Smooth muscle cell (in vitro differentiated cells): ENCODE data around the gene CDKAL1. TPM values are rescaled to one million over a fixed set of nuclear protein-coding genes. Genes with fewer than 3 reads are reported as not detected.

ENCODE experiments used
- DNase-seq: peaks from one replicate; lab custom pipeline; 2025; ENCODE audit not compliant: unreplicated experiment; lab: John Stamatoyannopoulos, UW
- H2AFZ ChIP-seq: fragments of 200-600 bp; sonication (generic); 2 replicates; pipeline ENCODE4 v1.6.0; 2016; ENCODE audit warnings: antibody characterized with exemption, low read depth, mild to moderate bottlenecking
- H3F3A ChIP-seq: fragments of 200-600 bp; sonication (generic); 2 replicates; pipeline ENCODE4 v1.6.0; 2017; ENCODE audit warnings: antibody characterized with exemption, low read depth
- H3K27ac ChIP-seq: fragments of 200-600 bp; sonication (generic); 2 replicates; pipeline ENCODE4 v1.5.1; 2016; ENCODE audit warnings: low read depth, mild to moderate bottlenecking
- H3K27me3 ChIP-seq: fragments of 200-600 bp; sonication (generic); 2 replicates; pipeline ENCODE4 v1.6.1; 2016; ENCODE audit warnings: low read depth, mild to moderate bottlenecking
- H3K36me3 ChIP-seq: fragments of 200-600 bp; sonication (generic); 2 replicates; pipeline ENCODE4 v1.5.1; 2016; ENCODE audit warnings: low read depth
- H3K4me1 ChIP-seq: fragments of 200-600 bp; sonication (generic); 2 replicates; pipeline ENCODE4 v1.5.1; 2016; ENCODE audit warnings: low read depth
- H3K4me2 ChIP-seq: fragments of 200-600 bp; sonication (generic); 2 replicates; pipeline ENCODE4 v1.6.0; 2016; ENCODE audit warnings: mild to moderate bottlenecking
- H3K4me3 ChIP-seq: fragments of 200-600 bp; sonication (generic); 2 replicates; pipeline ENCODE4 v1.5.1; 2016; ENCODE audit warnings: mild to moderate bottlenecking
- H3K79me2 ChIP-seq: fragments of 200-600 bp; sonication (generic); 2 replicates; pipeline ENCODE4 v1.6.0; 2016; ENCODE audit warnings: low read depth, mild to moderate bottlenecking
- H3K9ac ChIP-seq: fragments of 200-600 bp; sonication (generic); 2 replicates; pipeline ENCODE4 v1.6.0; 2016; ENCODE audit warnings: low read depth
- H3K9me3 ChIP-seq: fragments of 200-600 bp; sonication (generic); replicated peaks from 2 replicates; pipeline ENCODE4 v1.5.1; 2016; ENCODE audit warnings: low read depth
- H4K20me1 ChIP-seq: fragments of 200-600 bp; sonication (generic); 2 replicates; pipeline ENCODE4 v1.6.0; 2016; ENCODE audit warnings: low read depth
- WGBS: methylation state at CpG from one replicate; pipeline ENCODE4 v1.1.7; 2016; ENCODE audit warnings: low lambda C conversion rate; 5-methylcytosine and 5-hydroxymethylcytosine counted together
- polyA plus RNA-seq: library from polyadenylated mRNA; unstranded; fragments of >200 nt; fragmentation: Nextera tagmentation; extraction: Ambion mirVana; gene quantifications from 2 replicates; pipeline ENCODE4 v1.2.1, GENCODE V29; 2016
- total RNA-seq: library from RNA; depleted of rRNA; stranded (reverse); fragments of >200 nt; gene quantifications from 2 replicates; pipeline ENCODE4 v1.2.3, GENCODE V29; 2014
- TF ChIP-seq, protein P1 (sequence below): fragments of 200-600 bp; sonication (generic); IDR thresholded peaks from 2 replicates; pipeline ENCODE4 v1.5.1; 2017; ENCODE audit warnings: borderline replicate concordance, mild to moderate bottlenecking, antibody characterized with exemption; ENCODE audit not compliant: insufficient read depth, poor library complexity, severe bottlenecking

CDKAL1 gene
- total and polyA plus RNA-seq, 2 experiments from 2014 or later, result 16.5 to 16.6 TPM

DNA sequence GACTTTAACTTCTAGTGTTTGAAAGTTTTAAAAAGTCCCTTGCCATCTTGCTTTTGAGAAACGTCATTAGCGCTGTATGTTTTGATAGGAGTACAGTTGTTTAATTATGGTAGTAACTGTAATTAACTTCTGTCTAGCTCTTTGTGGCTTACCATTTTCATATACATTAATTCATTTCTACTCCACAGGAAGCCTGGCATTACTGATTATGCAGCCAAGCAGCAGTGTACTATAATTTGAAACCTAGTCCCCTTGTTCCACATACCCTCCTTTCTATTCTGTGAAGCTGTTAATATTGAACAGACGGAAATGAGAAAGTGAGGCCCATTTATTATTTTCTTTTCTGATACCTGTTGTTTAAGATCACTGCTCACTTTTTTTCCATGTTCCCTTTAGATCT is 235.4 kb downstream of the CDKAL1 start:
- Histone ChIP-seq H4K20me1 (no peaks in the 10 kb centered on the region), H3F3A (no peaks in the 10 kb centered on the region), H3K27me3 (no peaks in the 10 kb centered on the region), H3K27ac (no peak overlapping the region), H3K4me1 (no peaks in the 10 kb centered on the region), H3K9ac (no peak overlapping the region), H3K4me3 (no peak overlapping the region), H3K79me2 (no peaks in the 10 kb centered on the region), H2AFZ (no peak overlapping the region), H3K9me3 (no peaks in the 10 kb centered on the region), H3K4me2 (no peak overlapping the region), H3K36me3 (no peaks in the 10 kb centered on the region)
- TF ChIP-seq, protein P1, sequence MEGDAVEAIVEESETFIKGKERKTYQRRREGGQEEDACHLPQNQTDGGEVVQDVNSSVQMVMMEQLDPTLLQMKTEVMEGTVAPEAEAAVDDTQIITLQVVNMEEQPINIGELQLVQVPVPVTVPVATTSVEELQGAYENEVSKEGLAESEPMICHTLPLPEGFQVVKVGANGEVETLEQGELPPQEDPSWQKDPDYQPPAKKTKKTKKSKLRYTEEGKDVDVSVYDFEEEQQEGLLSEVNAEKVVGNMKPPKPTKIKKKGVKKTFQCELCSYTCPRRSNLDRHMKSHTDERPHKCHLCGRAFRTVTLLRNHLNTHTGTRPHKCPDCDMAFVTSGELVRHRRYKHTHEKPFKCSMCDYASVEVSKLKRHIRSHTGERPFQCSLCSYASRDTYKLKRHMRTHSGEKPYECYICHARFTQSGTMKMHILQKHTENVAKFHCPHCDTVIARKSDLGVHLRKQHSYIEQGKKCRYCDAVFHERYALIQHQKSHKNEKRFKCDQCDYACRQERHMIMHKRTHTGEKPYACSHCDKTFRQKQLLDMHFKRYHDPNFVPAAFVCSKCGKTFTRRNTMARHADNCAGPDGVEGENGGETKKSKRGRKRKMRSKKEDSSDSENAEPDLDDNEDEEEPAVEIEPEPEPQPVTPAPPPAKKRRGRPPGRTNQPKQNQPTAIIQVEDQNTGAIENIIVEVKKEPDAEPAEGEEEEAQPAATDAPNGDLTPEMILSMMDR, result no peak
- 97% methylated on average over 3 of the region's 3 CpGs for WGBS
- no peak for DNase-seq

DNA sequence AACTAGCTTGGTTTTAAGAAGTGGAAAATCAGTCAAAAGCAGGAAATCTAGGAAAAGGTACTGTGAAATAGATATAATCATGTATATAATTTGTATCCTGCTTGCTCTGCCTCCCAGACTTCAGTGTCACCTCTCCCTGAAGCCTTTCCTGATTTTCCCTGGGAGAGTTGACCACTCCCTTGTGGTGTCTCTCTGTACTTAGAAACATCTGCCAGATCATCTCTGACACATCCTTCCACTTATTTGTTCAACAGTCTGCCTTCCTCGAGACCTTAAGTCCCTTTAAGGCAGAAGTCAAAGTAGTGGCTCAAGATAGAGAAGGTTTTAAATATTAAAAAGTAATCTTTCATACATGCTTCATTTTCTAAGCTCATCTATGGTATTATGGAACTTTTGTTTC is 236.5 kb downstream of the CDKAL1 start:
- TF ChIP-seq, protein P1, result no peak
- Histone ChIP-seq H3K4me3 (no peak overlapping the region), H4K20me1 (no peaks in the 10 kb centered on the region), H3K4me1 (no peaks in the 10 kb centered on the region), H3K27ac (no peak overlapping the region), H3F3A (no peaks in the 10 kb centered on the region), H2AFZ (no peak overlapping the region), H3K4me2 (no peak overlapping the region), H3K9ac (no peak overlapping the region), H3K9me3 (no peaks in the 10 kb centered on the region), H3K27me3 (no peaks in the 10 kb centered on the region), H3K79me2 (no peaks in the 10 kb centered on the region), H3K36me3 (no peaks in the 10 kb centered on the region)
- DNase-seq, result no peak
- WGBS, result 16% methylated on average over 1 of the region's 1 CpG

DNA sequence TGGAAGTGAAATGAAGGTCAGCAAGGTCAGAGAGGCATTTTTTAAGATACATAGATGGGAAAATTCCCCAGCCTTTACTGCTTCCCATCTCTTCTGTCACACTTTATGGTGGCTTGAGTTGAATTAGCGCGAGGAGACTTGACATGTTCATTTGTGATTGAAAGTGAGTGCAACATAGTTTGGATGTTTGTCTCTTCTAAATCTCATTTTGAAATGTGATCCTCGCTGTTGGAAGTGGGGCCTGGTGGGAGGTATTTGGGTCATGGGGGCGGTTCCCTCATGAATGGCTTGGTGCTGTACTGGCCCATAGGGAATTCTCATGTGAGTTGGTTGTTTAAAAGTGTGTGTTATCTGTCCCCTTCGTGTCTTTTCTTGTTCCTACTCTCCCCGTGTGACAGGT is 237.2 kb downstream of the CDKAL1 start:
- no peaks in the 10 kb centered on the region for H3K79me2 ChIP-seq
- no peak overlapping the region for H2AFZ ChIP-seq
- no peak overlapping the region for H3K27ac ChIP-seq
- H3K36me3 ChIP-seq, result no peaks in the 10 kb centered on the region
- no peaks in the 10 kb centered on the region for H3K9me3 ChIP-seq
- no peak overlapping the region for H3K4me2 ChIP-seq
- TF ChIP-seq, protein P1, result no peak
- no peak overlapping the region for H3K9ac ChIP-seq
- no peak for DNase-seq
- no peaks in the 10 kb centered on the region for H4K20me1 ChIP-seq
- no peak overlapping the region for H3K4me3 ChIP-seq
- H3K27me3 ChIP-seq, result no peaks in the 10 kb centered on the region
- H3K4me1 ChIP-seq, result no peaks in the 10 kb centered on the region
- H3F3A ChIP-seq, result no peaks in the 10 kb centered on the region
- WGBS, result 77% methylated on average over 6 of the region's 6 CpGs

- Histone ChIP-seq H3K27me3 (no peaks in the 10 kb centered on the region), H3K36me3 (no peaks in the 10 kb centered on the region), H3K4me2 (no peak overlapping the region), H3F3A (no peaks in the 10 kb centered on the region), H3K4me1 (no peaks in the 10 kb centered on the region), H3K27ac (no peak overlapping the region), H4K20me1 (no peaks in the 10 kb centered on the region), H3K9ac (no peak overlapping the region), H2AFZ (no peak overlapping the region), H3K4me3 (no peak overlapping the region), H3K9me3 (no peaks in the 10 kb centered on the region), H3K79me2 (no peaks in the 10 kb centered on the region)
- no peak for DNase-seq
- WGBS, result 100% methylated on average over 1 of the region's 1 CpG
- TF ChIP-seq, protein P1, result no peak
Measured at GRCh38 chr6:20773822-20774221, 239.6 kb downstream of the CDKAL1 start.
